OCI-LY3 (cell line): ENCODE results near the gene GOLPH3.

ENCODE experiments used
- CTCF ChIP-seq: fragments of 200-600, 300-600 bp; sonication (generic); IDR thresholded peaks from 2 replicates; pipeline ENCODE4 v1.5.1; 2014; ENCODE audit warnings: antibody characterized with exemption, low read length, low read depth
- EZH2phosphoT487 ChIP-seq: fragments of 200-600 bp; shearing (Covaris generic); IDR thresholded peaks from 2 replicates; pipeline ENCODE4 v1.6.1; 2018; ENCODE audit warnings: antibody characterized with exemption, mixed run types, low read depth

DNA sequence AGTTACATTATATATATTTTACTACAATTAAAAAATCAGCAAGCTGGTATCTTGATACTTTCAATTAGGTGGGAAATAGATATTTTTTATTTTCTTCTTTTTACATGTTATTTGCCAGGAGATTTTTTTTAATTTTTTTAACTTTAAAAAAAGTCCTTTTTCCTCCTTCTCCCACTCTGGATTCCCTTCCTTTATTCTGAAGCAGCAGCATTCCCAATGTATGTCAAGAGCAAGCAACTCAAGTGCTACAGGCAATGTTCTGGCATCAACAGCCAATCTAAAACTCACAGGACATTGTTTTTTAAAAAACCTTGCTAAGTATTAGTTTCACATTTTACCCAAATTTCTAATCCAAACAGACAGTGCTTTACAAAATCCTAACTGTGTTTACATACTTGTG lies 41.4 kb downstream of the GOLPH3 start:
- TF ChIP-seq CTCF: no peak
- TF ChIP-seq EZH2phosphoT487: no peak
